HG03460 (cell line): ENCODE results near the gene RABGAP1L.
"Not testable (repeated sequence)": the region's sequence is repeated elsewhere in the genome, so short reads cannot be mapped to it uniquely, and the experiment has no call there.

Source experiments
- ATAC-seq: cut with Tn5 transposase; IDR thresholded peaks from one replicate; pipeline ENCODE4 v1.9.1; 2021; ENCODE audit not compliant: unreplicated experiment

The RABGAP1L gene

DNA sequence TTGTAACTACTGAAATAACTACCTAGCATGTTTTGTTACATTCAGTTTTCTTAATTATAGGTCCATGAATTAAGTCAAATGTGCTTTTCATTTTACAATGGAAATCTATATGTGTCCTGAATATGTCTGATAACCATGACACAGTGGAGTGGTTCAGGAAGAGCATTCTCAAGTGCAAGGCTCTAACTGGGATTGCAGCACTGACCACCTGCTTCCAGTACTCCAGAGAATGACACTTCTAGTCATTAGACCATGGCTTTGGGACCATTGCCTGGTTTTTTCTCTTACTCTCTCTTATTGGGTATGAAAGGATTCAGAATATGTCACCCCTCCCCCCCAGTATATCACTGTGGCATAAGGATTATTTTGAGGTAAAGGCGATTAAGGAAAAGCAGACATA is 635.5 kb downstream of the RABGAP1L start:
- no peak for ATAC-seq

- ATAC-seq, result no peak
These were observed 636.5 kb downstream of the RABGAP1L start for GRCh38 chr1:174795806-174796205.

DNA sequence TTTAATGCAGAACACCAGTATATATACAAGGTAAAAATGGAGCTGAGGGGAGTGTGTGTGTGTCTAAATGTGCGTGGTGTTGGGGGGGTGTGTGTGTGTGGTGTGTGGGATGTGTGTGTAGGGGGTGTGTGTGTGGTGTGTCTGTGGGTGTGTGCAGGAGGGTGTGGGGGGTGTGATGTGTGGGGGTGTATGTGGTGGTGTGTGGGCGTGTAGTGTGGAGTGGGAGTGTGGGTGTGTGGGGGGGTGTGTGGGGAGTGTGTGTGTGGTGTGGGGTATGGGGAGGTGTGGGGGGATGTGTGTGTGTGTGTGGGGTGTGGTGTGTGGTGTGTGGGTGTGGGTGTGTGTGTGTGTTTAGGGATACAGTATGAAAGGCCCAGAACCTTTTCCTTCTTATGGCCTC is 638.1 kb downstream of the RABGAP1L start:
- ATAC-seq, result no peak

DNA sequence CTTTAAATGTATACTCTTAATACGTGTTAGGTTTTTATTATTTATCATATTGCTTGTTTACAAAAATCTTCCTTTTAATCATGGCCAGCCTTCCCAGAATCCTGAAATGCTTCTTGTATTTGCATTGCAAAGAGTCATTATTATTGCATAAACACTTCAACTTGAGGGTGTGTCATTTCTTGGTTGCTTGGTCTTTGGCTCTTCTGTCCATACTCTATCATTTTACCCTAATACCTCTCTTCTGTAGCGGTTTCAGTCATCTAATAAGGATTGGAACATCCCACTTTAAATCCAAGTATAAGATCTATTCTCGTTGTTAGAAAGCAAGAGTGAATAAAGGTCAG is 639.8 kb downstream of the RABGAP1L start:
- no peak for ATAC-seq

DNA sequence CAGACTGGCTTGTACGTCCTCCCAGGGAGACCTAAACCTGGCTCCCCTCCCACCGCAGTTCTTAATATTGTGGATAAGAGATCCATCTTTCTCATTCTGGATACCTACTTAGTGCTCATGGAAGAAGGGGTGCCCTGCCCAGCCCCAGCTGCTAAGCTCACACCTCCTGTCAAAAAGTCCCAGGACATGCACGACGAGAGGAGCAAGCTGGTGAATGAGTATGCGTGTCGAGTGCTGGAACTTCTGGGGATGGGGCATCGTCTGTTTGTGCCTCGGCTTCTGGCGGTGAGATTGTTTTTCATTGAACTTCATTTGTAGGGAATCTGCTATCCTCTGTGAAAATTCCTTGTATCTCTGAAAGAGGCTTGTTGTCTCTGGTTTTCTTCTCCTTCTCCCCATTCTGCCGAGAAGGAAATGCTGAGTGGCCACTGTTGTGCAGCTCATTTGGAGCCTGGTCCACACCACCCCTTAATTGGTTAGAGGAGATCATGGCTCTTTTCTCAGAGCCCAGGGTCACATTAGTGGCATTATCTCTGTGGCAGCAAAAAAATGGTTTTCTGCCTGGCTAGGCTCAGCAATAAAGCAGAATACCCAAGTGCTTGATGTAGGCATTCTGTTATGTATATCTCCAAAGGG is 641.0 kb downstream of the RABGAP1L start:
- ATAC-seq, result no peak

DNA sequence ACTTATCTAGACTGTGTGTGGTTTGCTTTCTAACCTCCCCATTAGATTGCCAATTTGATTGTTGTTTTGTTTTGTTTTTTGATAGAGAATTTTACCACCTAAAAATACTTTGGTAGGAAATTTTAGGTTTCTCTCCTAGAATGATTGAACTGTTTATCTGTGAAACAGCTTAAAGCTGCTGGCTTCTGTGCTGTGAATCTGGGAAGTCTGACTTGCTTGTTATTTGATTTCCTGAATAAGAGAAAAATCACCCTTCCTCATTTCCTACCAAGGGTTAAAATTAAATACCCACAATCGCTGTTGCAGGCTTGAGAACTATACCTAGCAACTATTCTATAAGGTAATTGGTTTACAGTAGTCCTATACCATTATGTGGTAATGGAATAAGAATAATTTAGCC is 641.6 kb downstream of the RABGAP1L start:
- no peak for ATAC-seq

DNA sequence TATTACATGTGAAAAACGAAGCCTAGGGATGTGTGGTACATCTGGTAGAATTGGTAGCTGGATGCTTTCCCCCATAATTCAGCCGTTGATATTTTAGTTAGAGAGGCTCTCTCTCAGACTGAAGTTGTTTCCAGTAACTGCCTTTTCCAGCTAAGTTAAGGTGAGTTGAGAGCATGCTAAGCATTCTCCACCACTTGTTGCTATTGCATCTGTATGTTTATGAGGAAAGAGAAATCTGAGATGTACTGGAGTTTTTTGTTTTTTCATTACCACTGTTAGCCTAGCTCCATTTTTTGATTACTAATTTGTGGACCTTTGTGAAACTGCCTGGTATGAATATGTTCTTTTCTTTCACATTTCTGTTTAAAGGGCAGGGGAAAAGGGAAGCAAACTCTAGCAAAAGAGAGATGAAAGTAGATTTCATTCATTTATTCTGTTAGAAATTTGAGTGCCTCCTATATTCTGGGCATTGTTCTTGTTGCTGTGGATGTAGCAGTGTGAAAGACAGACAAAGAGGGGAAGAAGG is 650.5 kb downstream of the RABGAP1L start:
- ATAC-seq, result no peak

DNA sequence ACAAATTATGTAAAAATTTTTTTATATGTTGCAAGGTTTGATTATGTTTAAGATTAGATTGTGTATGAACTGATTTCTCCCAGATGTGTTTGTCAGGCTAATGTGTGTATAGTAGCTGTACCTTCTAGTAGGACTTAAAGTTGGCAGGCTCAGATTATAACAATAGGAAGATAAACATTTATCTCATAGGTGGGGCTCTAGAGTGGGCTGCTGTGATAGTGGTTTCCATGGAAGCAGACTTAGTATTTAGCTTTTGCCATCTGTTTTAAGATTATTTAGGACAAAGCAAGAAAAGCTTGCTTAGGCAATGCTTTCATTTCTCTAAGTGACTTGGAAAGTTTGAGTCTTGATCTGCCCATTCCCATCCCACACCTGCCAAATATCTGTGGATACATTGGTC is 652.7 kb downstream of the RABGAP1L start:
- ATAC-seq, result no peak

GRCh38 chr1:174812656-174813055 is 653.3 kb downstream of the RABGAP1L start:
- ATAC-seq, result no peak

- no peak for ATAC-seq
These were observed 655.7 kb downstream of the RABGAP1L start for GRCh38 chr1:174815036-174815435.

DNA sequence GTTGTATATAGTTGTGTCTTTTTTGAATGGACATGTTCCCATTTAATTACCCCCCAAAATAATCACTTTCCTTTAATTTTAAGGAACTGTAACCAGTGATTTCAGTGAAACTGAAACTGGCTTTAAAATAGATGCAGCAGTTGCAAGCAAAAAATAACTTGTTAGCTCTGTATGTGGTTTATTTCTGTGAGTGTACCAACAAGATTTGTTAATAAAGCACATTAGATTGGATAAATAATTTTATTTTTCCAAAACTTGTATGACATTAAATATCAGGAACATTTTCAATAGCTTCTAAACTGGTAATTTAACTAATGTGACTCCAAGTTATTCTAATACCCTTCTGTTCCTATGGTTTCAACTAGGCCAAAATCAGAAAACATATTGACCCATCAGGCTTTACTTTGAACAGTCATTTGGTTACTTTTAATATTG is 656.2 kb downstream of the RABGAP1L start:
- peak; percentile 60 for ATAC-seq

DNA sequence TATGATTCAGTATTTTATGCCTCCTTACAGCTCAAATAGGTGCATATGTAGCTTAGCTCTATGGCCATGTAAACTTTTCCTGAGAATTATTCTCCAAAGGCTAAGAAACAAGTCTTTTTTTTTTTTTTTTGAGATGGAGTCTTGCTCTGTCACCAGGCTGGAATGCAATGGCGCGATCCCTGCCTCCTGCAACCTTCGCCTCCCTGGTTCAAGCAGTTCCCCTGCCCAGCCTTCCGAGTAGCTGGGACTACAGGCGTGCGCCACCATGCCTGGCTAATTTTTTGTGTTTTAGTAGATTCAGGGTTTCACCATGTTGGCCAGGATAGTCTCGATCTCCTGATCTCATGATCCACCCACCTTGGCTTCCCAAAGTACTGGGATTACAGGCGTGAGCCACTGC is 657.3 kb downstream of the RABGAP1L start:
- not testable (repeated sequence) for ATAC-seq

DNA sequence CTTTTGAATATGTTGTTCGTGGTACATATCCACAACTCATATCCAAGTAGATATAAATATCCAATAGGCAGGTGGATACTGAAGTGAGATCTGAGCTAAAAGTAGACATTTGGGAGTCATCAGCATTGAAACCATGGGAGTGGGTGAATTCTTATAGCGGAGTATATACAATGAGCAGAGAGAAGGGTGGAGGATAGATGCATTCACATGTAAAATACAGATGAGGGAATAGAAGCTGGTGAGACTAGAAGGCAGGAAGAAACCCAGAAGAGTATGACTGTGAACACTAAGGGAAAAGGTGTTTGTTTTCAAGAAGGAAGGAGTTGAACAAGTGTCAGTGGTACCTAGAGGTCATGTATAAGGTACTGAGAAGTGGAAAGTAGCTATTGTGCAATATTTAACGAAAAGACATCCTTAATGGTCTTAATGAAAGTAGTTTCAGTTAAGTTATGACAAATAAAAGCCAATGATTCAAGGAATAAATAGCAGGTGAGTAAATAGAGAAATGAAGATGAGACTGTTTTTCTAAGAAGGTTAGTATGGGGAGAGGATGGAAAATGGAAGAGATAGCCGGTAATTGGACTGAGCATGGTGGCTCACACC is 658.8 kb downstream of the RABGAP1L start:
- ATAC-seq, result peak; percentile 71

DNA sequence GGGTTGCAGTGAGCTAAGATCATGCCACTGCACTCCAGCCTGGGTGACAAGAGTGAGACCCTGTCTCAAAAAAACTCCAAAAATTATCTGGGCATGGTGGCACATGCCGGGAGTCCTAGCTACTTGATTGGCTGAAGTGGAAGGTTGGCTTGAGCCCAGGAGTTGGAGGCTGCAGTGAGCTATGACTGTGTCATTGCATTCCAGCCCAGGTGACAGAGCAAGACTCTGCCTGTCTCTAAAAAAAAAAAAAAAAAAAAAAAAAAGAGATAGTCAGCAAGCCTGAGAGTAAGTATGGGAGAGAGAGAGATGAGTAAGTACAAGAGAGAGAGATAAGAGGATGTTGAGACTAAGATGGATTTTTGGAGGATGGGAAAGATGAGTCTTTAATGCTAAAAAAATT is 659.6 kb downstream of the RABGAP1L start:
- ATAC-seq, result no peak

DNA sequence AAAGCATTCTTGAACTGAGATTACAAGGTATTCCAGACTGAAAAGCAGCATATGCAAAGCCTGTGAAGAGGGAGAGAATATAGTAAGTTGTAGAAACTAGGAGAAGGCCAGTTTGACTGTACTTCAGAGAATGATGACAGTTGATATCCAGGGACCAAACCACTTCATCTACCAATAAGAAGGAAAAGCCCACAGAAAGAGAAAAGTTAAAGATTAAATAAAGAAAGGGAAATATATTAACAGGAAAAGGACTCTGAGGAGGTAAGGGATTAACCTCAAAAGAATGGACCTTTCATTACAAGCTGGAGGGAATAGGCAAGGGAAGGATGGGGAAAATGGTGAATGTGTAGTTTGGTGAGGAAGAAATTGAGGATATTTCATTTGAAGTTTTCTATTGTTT is 660.3 kb downstream of the RABGAP1L start:
- ATAC-seq, result no peak

- no peak for ATAC-seq
These were observed 665.8 kb downstream of the RABGAP1L start for GRCh38 chr1:174825127-174825526.

GRCh38 chr1:174825806-174826205 is 666.5 kb downstream of the RABGAP1L start:
- ATAC-seq, result no peak

GRCh38 chr1:174828264-174828663 is 668.9 kb downstream of the RABGAP1L start:
- ATAC-seq, result no peak

DNA sequence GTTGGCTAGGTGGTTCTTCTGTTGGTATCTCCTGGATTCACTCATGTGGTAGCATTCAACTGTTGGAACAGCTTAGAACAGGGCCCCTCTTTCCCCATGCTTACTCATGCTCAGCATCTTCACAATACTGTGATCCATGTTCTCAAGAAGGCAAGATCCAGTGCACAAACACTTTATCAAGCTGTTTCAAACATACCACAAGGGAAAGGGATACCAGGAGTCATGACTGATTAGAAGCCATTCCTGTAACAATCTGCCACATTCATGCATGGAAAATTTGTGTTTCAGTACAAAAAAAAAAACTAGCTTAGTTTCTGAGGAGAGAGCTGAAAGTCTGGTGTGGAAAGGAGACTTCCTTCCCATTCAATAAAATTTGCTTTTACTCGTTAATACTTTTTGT is 670.7 kb downstream of the RABGAP1L start:
- no peak for ATAC-seq

DNA sequence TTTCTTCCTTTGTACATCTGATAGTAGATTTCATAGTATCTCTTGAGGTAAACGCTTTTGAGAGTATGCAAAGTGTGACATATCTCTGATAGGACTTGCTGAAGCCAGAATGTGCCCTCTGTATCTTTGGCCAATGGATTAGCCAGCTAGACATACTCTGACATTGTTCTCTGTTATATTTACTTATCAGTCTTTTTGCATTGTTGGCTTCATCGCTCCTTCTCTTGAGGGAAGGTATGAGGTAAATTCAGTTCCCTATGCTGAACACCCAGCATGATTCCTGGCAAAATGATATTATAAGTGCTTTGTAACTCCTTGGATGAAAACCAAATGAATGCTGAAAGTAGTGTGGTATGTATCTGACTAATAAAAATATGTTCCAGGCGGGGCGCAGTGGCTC is 677.2 kb downstream of the RABGAP1L start:
- ATAC-seq, result no peak

- ATAC-seq, result no peak
These were observed 678.1 kb downstream of the RABGAP1L start for GRCh38 chr1:174837386-174837785.

DNA sequence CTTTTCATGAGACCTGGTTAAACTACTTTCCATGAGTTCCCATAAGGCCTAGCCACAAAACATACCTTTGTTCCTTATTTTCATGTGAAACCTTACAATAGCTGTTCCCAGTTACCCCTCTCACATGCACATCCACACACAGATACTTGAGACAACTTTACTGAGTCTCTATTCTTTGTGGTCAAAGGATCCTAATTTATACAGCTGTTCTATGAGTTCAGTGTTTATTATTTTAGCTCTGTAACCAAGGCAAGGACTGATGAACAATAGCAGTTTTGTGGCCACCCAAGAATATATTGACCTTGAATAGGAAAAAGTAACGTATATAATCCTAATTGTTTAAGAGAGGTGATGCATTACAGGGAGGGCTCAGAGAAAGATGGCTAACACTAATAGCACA is 679.9 kb downstream of the RABGAP1L start:
- no peak for ATAC-seq

DNA sequence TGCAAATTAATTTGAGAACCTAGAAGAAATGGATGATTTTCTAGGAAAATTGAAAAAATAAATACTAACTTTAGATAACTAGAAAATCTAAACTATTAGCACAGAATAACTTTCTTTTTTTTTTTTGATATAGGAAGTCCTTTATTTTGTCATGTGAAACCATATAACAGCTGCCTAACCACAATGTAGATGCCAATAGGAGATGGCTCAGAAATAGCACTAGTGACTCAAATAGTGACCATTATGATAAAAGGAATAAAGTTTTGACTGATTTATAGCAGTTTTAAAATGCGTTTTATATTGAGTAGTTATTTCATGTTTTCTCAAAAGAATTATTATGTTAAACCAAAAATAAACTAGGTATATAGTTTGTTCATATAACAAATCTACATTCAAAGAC is 682.4 kb downstream of the RABGAP1L start:
- no peak for ATAC-seq
